Memory B cell (primary cell): ENCODE data around the gene FAAP100.
"Not testable (repeated sequence)": the region's sequence is repeated elsewhere in the genome, so short reads cannot be mapped to it uniquely, and the experiment has no call there.

Source experiments
- ATAC-seq: fragments of 150-1000 bp; cut with Tn5 transposase; 2 replicates; pipeline ENCODE4 v1.10.0; 2021; ENCODE audit warnings: low read depth, mild to moderate bottlenecking, moderate library complexity
- DNase-seq, 2 donors: peaks; one replicate each; pipeline ENCODE4 v3.0.0; 2022; ENCODE audit warnings: low spot score in 2 of 2
- H3K27ac Mint-ChIP-seq: one replicate; pipeline ENCODE4 v1.8.0; 2022; ENCODE audit warnings: mild to moderate bottlenecking, moderate library complexity, mixed read lengths
- H3K27me3 Mint-ChIP-seq: one replicate; pipeline ENCODE4 v1.8.0; 2022; ENCODE audit warnings: mixed read lengths
- H3K36me3 Mint-ChIP-seq: one replicate; pipeline ENCODE4 v1.8.0; 2022; ENCODE audit warnings: mild to moderate bottlenecking, mixed read lengths
- H3K4me1 Mint-ChIP-seq: one replicate; pipeline ENCODE4 v1.8.0; 2022; ENCODE audit warnings: mixed read lengths
- H3K4me3 Mint-ChIP-seq: one replicate; pipeline ENCODE4 v1.8.0; 2022; ENCODE audit warnings: mild to moderate bottlenecking, moderate library complexity, mixed read lengths
- H3K9me3 Mint-ChIP-seq: one replicate; pipeline ENCODE4 v1.8.0; 2022; ENCODE audit warnings: mixed read lengths

Gene FAAP100

GRCh38 chr17:81534157-81535006 is 17.8 kb downstream of the FAAP100 start:
- ATAC-seq (no peak), DNase-seq (no peak)
- H3K4me1 Mint-ChIP-seq: peaks cover 18% of the 10 kb centered on the region
- H3K4me3 Mint-ChIP-seq: no peak overlapping the region
- peaks cover 5% of the 10 kb centered on the region for H3K36me3 Mint-ChIP-seq
- H3K27me3 Mint-ChIP-seq: peaks cover 3% of the 10 kb centered on the region
- no peaks in the 10 kb centered on the region for H3K9me3 Mint-ChIP-seq
- no peak overlapping the region for H3K27ac Mint-ChIP-seq

- H3K4me1 Mint-ChIP-seq: peaks cover 18% of the 10 kb centered on the region
- peaks cover 3% of the 10 kb centered on the region for H3K27me3 Mint-ChIP-seq
- DNase-seq (no peak), ATAC-seq (no peak)
- no peak overlapping the region for H3K27ac Mint-ChIP-seq
- no peaks in the 10 kb centered on the region for H3K9me3 Mint-ChIP-seq
- no peak overlapping the region for H3K4me3 Mint-ChIP-seq
- peaks cover 5% of the 10 kb centered on the region for H3K36me3 Mint-ChIP-seq
Observed at GRCh38 chr17:81533339-81534141, 18.6 kb downstream of the FAAP100 start.

GRCh38 chr17:81532490-81533287 is 19.5 kb downstream of the FAAP100 start:
- ATAC-seq: no peak
- Mint-ChIP-seq H3K4me1 (peaks cover 15% of the 10 kb centered on the region), H3K27ac (no peak overlapping the region), H3K27me3 (peaks cover 2% of the 10 kb centered on the region), H3K4me3 (no peak overlapping the region), H3K36me3 (no peaks in the 10 kb centered on the region), H3K9me3 (no peaks in the 10 kb centered on the region)
- no peak for DNase-seq

- ATAC-seq, H3K4me1 Mint-ChIP-seq, H3K36me3 Mint-ChIP-seq: not testable (repeated sequence)
Observed at GRCh38 chr17:81531998-81532404, 20.2 kb downstream of the FAAP100 start.

GRCh38 chr17:81531013-81531412 is 21.1 kb downstream of the FAAP100 start:
- H3K4me3 Mint-ChIP-seq, DNase-seq, ATAC-seq, H3K4me1 Mint-ChIP-seq, H3K36me3 Mint-ChIP-seq, H3K9me3 Mint-ChIP-seq, H3K27ac Mint-ChIP-seq, H3K27me3 Mint-ChIP-seq: not testable (repeated sequence)

More at GRCh38 chr17:81531998-81532404, 20.2 kb downstream of the FAAP100 start:
- not testable (repeated sequence) for H3K27me3 Mint-ChIP-seq, H3K4me3 Mint-ChIP-seq, H3K9me3 Mint-ChIP-seq, DNase-seq, H3K27ac Mint-ChIP-seq

- Mint-ChIP-seq H3K4me3 (no peak overlapping the region), H3K4me1 (peaks cover 8% of the 10 kb centered on the region), H3K36me3 (no peaks in the 10 kb centered on the region), H3K9me3 (no peaks in the 10 kb centered on the region), H3K27me3 (peaks cover 6% of the 10 kb centered on the region), H3K27ac (no peak overlapping the region)
- ATAC-seq (no peak), DNase-seq (no peak)
Observed at GRCh38 chr17:81529437-81529803, 22.7 kb downstream of the FAAP100 start.

- Mint-ChIP-seq H3K27me3 (peaks cover 6% of the 10 kb centered on the region), H3K9me3 (no peaks in the 10 kb centered on the region), H3K27ac (no peak overlapping the region), H3K36me3 (no peaks in the 10 kb centered on the region), H3K4me3 (no peak overlapping the region), H3K4me1 (peaks cover 6% of the 10 kb centered on the region)
- DNase-seq: no peak
- no peak for ATAC-seq
Observed at GRCh38 chr17:81528651-81529436, 23.3 kb downstream of the FAAP100 start.

- no peak for ATAC-seq
- Mint-ChIP-seq H3K4me1 (peaks cover 3% of the 10 kb centered on the region), H3K9me3 (no peaks in the 10 kb centered on the region), H3K27me3 (peaks cover 6% of the 10 kb centered on the region), H3K36me3 (no peaks in the 10 kb centered on the region), H3K27ac (no peak overlapping the region), H3K4me3 (no peak overlapping the region)
- DNase-seq: no peak
Observed at GRCh38 chr17:81528384-81528650, 23.8 kb downstream of the FAAP100 start.

- peaks cover 6% of the 10 kb centered on the region for H3K27me3 Mint-ChIP-seq
- H3K4me1 Mint-ChIP-seq: peaks cover 2% of the 10 kb centered on the region
- H3K9me3 Mint-ChIP-seq: no peaks in the 10 kb centered on the region
- DNase-seq (no peak), ATAC-seq (no peak)
- H3K4me3 Mint-ChIP-seq: no peak within 1 kb of the TSS
- no peaks in the 10 kb centered on the region for H3K36me3 Mint-ChIP-seq
- H3K27ac Mint-ChIP-seq: no peak within 1 kb of the TSS
Observed at GRCh38 chr17:81527591-81528383, 24.4 kb downstream of the FAAP100 start, which contains the start of gene FSCN2. Gene FSCN2 (plus strand): TSS chr17:81528377. CDS start chr17:81528532, 155 bp downstream.

- no peak overlapping the region for H3K4me3 Mint-ChIP-seq
- no peaks in the 10 kb centered on the region for H3K9me3 Mint-ChIP-seq
- no peaks in the 10 kb centered on the region for H3K36me3 Mint-ChIP-seq
- H3K27ac Mint-ChIP-seq: no peak overlapping the region
- H3K27me3 Mint-ChIP-seq: peaks cover 6% of the 10 kb centered on the region
- peaks cover 2% of the 10 kb centered on the region for H3K4me1 Mint-ChIP-seq
- DNase-seq (no peak), ATAC-seq (no peak)
Observed at GRCh38 chr17:81526662-81527571, 25.2 kb downstream of the FAAP100 start.

- Mint-ChIP-seq H3K27ac (no peak overlapping the region), H3K27me3 (peaks cover 6% of the 10 kb centered on the region), H3K4me1 (peaks cover 8% of the 10 kb centered on the region), H3K9me3 (no peaks in the 10 kb centered on the region), H3K4me3 (no peak overlapping the region), H3K36me3 (no peaks in the 10 kb centered on the region)
- ATAC-seq (no peak), DNase-seq (no peak)
Observed at GRCh38 chr17:81524865-81525159, 27.3 kb downstream of the FAAP100 start.
